HG03135 (cell line): Measurements from ENCODE around the gene SLC26A1.
"Not testable (repeated sequence)": the region's sequence is repeated elsewhere in the genome, so short reads cannot be mapped to it uniquely, and the experiment has no call there.

Experiments used
- ATAC-seq: cut with Tn5 transposase; IDR thresholded peaks from one replicate; pipeline ENCODE4 v1.9.1; 2021; ENCODE audit warnings: mild to moderate bottlenecking, moderate library complexity; ENCODE audit not compliant: unreplicated experiment

The SLC26A1 gene

DNA sequence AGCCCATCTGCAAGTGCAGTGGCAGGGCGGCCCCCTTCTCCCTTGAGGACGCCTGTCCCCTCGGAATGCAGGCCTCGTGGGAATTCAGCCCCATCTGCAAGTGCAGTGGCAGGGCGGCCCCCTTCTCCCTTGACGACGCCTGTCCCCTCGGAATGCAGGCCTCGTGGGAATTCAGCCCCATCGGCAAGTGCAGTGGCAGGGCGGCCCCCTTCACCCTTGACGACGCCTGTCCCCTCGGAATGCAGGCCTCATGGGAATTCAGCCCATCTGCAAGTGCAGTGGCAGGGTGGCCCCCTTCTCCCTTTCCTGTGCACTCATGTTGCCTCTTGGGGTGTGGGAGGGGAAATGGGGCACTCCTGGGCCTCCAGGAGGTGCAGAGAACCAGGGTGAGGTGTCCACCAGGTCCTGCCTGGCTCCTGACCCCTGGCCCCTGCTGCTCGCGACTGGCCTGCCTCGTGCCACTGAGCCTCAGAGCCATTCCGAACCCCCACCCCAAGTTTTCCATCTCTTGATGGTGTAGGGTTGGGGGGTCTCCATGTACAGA is 6.8 kb upstream of the SLC26A1 start:
- no peak for ATAC-seq

DNA sequence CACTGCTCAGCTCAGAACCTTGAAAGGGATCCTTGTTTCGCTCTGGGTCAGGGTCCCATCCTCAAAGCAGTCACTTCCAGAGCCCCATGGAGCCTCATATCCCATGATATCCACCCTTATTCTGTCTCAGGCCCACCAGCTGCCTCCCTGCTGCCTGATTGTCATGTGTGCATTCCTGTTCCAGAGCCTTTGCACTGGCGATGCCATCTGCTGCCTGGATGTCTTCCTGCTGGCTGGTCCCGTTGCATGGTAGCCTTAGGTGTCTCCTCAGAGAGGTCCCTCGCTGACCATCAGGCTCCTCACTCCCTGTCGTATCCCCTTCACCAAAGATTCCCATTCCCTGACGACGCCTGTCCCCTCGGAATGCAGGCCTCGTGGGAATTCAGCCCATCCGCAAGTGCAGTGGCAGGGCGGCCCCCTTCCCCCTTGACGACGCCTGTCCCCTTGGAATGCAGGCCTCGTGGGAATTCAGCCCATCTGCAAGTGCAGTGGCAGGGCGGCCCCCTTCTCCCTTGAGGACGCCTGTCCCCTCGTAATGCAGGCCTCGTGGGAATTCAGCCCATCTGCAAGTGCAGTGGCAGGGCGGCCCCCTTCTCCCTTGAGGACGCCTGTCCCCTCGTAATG is 6.1 kb upstream of the SLC26A1 start:
- not testable (repeated sequence) for ATAC-seq

DNA sequence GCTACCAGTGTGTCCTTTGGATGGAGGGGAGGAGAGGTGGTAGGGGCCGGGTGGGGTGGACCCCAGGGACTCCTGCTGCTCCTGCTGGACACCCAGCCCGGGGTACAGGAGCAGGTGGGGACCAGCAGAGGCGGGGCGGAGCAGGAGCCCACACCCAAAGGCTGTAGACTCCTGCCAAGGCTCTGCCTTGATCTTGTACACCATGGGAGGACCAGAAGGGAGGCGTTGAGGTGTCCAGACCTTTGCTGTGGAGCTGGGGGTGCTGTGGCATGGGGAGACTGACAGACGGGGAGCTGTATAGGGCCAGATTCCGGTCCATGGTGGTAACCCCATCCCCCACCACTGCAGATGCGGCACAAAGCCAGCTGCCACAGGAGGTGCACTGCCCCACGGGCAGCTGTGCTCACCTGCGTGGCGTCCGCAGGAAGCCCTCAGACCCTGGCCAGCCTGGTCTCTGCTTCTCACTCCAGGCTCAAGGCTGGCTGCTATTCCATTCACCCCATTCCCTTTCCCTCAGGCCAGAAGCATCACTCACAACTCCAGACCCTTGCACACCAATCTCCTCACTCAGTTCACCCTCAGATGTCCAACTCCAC is 5.0 kb upstream of the SLC26A1 start:
- no peak for ATAC-seq

DNA sequence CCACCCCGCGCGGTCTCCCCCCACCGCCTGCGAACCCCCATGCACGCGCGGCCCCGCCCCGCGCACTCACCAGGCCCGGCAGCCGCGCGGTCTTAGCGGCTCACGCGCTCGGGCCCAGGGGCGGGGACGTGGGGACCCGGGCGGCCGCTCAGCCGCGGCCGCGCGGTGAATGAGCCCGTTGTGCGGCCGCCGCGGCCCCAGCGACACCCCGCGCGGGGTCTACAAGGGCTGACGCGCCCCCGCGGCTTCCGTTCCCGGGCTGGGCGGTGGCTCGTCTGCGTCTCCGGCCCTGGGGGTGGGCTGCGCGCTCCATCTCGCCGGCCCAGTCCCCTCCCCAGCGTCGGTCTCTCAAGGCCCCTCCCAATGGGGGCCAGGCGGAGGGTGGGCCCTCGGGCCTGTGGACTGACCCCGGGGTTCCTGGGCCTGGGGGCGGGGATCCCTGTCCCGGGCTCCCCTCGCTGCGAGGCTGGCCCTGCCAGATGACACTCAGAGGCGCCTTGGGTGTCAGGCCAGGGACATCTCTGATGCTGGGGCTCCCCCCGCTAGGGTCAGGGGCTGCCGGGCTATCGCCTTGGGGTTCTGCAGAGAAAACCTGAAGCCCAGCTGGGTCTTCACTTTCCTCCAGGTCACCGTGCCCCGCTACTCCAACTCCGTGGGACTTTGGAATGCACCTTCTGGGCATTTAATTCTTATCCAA is 4.3 kb upstream of the SLC26A1 start:
- ATAC-seq: no peak

DNA sequence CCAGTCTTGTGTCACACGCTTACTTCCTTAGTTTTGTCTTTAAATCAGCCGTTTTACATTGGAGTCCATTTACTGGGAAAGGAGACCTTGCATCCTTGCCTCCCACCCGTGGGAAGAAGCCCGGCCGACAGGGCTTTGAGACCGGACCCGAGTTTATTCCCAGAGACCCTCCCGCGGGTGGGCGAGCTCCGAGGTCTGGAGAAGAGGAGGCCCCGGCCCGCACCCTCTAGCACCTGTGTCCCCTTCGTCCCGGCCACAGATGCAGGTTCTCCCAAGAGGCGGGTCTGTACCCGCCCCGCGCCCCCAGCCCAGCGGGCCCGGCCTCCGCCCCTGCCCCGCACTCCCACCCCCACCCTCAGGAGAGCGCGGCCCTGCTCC is 3.8 kb upstream of the SLC26A1 start:
- no peak for ATAC-seq

DNA sequence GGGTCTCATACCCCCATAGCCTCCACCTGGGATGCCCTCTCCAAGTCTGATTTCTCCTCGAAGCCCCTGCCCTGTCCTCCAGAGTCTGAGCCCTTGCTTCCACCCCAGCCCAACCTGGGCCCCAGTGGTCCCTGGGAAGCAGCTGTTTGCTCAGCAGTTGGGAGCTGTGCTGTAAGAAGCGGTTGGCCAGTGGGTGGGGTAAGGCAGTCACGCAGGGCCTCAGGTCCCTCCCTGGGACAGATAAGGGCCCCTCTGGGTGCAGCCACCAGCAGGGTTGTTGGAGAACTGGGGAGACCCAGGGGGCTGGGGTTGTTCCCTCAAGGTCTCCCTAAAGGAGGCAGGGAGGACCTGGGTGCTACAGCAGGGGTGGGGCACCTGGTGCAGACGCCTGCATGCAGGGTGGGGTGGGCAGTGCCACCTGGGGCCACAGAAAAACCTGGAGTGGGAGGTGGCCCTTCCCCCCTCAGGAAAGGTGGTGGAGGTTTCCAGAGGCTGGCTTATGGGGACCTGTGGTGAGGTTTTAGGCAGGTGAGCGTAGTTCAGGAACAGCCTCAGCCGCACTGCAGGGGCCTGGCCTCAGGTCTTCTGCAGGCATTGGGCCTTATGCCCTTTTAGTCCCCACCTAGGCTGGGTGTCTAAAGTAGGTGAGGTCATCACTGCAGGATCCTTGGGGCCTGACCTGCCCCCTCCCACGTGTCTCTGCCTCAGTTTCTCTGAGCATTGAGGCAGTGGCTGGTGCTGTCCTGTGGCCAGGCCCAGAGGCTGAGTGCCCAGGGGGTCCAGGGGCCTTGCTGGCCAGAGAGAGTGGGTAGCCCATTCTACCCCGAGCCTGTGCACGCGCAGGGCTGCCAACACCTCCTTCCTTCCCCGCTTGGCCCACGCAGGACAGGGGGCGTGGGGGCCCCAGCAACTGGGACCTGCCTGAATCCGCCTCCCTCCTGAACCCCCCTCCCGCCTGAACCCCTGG is 3.1 kb upstream of the SLC26A1 start:
- no peak for ATAC-seq

DNA sequence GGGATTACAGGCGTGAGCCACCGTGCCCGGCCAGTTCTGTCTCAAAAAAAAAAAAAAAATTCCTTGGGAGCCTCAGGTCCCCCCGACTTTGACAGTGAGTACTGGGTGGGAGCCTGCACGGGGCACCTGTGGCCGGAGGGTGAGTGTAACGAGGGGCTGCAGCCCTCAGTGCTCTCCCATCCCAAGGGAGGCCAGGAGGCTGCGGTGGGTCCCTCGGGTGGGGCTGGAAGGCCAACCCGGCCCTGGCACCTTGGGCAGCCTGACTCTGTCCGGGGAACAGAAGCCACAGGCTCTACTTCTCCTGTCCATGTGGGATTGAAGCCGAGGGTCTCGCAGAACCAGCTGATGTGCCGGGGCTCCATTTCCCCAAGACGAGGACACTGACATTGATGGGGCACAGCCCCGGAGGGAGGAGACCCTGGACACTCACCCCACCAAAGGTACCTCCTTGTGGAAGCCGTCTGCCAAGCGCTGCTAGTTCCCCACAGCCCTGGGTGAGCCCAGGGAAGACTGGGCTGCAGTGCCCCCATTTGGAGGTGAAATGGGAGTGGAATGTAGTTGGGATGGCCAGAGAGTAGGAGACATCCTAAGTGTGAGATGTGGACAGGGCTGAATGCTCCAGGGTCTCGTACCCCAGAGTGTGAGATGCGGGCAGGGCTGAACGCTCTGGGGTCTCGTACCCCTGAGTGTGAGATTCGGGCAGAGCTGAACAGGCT is 2.3 kb upstream of the SLC26A1 start:
- ATAC-seq: no peak

DNA sequence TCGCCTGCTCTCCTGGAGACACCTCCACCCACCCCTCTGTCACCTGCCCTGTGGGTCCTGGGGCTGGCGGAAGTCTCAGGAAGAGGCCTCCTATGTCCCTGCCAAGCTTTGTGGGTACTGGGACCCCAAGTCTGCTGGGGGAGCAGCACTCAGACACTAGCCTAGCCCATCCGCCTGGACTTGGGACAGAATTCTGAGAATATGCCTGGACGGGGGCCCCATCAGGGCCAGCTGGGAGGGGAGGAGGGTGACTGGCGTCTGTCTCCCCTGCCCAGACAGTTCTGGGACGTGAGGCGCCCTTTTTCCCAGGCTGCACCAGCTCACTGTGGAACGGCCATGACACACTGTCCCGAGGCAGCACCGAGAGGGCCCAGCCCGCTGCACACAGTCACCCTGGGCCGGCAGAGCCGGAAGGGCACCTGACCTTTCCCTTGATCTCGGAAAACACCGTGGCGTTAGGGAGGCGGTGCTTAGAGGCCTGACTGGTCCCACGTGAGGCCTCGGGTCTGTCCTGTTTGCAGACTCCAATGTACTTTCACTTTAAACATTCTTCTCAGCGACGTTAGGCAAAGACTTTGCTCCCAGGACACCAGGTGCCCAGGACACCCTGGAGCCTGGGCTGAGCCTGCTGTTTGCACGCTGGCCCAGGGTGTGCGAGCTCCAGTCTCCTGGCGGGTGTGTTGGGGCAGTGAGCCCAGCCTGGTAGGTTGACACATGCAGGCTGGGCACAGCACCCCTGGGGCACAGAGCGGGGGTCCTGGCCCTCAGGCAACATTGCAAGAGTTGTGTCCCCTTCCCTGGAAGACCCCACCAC is 700 bp downstream of the SLC26A1 start:
- no peak for ATAC-seq

DNA sequence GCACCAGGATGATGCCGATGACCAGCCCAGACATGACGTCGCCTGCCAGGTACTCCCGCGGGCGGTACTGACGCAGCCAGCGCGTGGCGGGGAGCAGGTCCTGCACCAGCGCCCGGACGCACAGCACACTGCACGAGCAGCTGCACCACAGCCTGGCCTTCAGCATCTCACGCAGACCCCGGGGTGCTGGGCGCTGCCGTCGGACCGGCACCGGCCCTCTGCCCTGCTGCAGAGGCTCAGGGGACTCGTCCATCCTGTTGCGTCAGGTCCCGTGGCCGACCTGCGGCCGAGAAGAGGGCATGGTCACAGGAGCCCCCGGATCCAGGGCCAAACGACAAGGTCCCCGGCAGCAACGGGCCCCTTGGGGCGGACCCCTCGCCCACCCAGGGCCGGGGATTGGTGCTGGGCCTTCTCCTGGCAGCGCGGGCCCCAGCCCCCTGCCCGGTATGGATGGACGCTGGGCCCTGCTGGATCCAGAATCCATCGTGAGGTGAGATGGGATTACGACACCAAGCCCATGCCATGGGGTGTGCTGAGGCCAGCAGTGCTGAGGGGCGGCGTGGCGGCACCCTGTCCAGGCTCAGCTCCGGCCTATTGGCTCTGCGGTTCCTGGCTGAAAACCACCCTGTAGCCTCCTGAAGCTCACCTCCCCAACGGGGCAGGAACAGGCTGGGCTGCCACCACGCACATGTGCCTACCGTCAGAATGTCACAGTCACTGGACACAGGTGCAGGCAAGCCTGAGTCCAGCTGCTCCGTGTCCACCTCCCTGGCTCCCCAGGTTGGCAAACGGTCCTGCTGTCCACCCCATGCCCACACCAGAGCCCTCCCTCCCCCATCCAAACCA is 1.5 kb downstream of the SLC26A1 start:
- ATAC-seq: no peak

DNA sequence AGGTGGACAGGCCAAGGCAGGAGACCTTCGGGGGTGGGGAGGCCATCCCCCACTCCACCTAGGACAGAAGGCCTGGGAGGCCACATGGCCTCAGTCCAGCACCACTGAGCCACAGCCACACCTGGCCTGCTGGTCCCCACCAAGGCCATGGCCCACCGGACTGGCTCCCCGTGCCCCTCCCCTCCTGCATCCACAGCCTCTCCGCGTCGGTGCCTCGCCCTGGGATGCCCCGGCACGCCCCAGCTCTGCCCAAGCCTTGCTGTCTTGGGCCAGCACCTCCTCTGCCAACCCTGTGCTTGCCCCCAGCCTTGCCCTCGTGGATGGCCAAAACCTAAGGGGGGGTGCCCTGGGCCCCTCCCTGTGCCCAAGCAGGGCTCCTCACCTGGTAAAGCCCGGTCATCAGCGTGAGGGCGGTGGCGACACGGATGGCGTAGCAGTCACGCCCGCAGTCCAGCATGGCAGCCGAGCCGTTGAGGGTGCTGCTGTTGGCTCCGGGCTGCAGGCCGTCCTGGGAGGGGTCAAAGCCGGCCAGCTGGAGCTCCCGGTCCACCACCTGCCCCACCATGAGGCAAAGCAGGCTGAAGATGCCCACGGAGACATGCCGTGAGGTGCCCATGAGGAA is 2.3 kb downstream of the SLC26A1 start:
- no peak for ATAC-seq

DNA sequence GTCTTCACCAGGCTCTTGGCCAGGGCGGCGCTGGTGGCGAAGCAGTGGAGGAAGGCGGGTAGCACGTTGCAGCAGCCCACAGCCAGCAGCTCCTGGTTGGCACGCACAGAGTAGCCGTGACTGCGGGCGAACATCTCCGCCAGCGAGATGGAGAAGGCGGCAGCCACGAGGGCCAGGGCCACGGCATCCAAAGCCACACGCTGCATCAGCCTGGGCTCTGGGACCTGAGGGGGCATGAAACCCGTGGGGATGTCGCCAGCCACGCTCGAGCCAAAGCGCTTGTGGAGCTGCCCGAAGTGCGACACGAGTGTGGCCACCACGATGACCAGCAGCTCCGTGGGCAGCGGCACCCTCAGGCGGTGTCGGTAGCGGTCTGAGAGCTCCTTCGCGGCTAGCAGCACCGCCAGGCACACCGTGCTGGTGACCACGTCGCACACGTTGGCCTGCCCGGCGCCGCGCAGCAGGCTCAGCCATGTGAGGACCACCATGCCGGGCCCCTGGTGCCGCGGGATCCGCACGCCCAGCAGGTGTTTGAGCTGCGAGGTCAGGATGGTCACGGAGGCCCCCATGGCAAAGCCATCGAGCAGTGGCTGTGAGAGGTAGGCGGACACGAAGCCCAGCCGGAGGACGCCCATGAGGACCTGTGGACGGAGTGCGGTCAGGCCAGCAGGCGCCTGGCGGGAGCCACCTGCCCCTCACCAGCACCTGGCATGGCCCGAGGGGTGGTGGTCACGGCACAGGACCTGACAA is 3.3 kb downstream of the SLC26A1 start:
- ATAC-seq: no peak

DNA sequence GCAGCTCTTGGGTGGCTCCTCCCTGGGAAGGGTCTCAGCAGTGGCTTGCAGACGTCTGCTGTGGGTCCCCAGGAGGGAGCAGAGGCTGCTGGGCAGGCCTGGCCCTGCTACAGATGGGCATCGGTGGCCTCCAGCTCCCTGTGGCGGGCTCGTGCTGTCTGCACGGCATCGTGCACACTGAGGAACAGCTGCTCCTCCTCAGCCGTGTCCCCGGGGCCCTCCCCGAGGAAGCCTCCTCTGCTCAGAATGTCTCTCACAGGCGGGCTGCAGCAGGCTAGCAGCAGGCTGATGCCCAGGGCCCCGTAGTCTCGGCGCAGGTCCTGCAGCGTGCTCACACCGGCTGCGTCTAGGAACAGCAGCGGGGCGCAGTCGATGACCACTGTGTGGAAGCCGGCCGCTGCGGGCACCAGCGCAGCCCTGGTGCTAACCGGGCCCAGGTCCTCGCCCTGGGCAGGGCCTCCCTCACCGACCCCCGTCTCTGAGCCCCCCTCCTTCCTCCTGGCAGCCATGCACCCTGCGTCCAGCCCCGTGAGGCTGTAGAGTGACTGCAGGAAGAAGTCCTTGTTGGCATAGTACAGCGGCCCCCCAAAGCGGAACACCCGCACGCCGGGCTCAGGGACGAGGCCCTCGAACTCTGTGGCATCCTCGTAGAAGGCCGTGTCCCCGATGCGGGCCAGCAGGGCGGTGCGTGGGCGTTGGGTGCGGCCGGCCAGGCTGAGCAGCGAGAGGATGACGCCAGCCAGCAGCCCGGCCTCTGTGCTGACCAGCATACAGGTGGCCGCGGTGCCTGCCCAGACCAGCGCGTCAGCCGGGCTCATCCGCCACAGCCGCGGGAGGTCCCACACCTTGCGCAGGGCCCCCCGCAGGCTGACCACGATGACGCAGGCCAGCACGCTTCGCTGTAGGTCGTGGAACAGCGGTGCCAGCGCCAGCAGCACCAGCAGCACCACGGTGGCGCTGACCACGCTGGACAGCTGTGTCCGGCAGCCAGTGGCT is 4.2 kb downstream of the SLC26A1 start:
- no peak for ATAC-seq

DNA sequence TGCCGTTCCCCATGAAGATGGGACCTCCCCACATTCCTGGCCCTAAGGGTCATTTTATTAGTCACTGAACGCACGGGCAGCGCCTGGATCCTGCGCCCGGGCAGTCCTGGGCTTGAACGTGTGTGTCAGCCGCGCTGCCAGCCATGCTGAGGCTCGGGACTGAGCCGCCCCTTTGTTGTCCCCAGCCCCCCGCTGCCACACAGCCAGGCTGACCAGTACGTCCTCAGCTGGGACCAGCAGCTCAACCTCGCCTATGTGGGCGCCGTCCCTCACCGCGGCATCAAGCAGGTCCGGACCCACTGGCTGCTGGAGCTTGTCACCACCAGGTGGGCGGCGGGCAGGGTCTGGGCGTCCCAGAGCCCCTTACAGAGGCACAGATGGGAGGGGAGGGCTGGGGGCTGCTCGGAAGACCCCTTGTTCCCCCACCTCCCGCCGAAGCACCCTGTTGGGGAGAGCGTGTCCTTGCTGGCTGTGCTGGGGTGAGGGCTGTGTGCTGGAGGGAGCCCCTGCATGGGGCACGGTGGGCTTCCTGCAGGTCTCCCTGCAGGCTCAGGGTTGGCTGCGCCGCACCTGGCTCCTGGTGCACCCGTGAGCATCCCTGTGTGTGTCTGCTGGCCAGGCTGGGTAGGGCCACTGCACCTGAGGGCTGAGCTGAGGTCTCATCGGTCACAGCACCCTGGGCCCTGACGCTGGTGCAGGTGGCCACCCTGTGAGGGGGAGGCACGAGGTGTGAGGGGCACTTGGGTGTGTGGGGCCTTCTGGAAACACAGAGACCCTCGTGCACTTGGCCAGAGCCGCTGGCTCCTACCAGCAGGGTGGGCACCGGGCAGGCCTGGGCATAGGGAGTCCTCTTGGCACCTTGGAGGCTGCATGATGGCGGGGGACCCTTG is 5.3 kb downstream of the SLC26A1 start:
- no peak for ATAC-seq

DNA sequence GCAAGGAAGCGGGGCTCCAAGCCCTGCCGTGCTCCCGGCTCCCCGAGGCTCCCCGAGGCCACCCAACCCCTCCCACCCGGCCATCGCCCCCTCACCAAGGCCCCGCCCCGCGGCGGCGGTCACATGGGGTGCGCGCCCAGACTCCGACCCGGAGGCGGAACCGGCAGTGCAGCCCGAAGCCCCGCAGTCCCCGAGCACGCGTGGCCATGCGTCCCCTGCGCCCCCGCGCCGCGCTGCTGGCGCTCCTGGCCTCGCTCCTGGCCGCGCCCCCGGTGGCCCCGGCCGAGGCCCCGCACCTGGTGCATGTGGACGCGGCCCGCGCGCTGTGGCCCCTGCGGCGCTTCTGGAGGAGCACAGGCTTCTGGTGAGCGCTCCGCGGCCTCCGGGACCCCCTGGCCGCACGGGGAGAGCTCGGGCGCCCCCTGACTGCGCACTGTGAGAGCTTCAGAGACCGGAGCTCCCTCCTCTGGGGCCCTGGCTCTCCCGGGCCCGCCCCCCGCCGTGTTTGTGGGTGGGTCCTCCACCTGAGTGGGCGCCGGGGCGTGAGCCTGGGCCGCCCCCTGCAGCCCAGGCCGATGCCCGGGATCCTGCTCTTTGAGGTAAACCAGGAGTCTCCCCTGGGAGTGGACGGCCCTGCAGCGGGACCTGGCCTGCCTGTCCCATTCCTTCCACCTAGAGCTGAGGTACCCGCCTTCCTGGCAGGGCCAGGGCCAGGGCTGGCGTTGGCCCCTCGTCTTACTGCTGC is 6.2 kb downstream of the SLC26A1 start, which contains the start of gene IDUA:
TSS of gene IDUA (plus strand) at position 166 of the 745 bp plus-strand sequence. CDS start at position 207, 41 bp downstream.
- ATAC-seq: peak; percentile 64
